A549 (cell line): ENCODE results near the gene DYNC1I1. TPM values are rescaled to one million over a fixed set of nuclear protein-coding genes. Genes with fewer than 3 reads are reported as not detected.
A peak's percentile ranks its signal among the peaks of the same experiment; 100 is the strongest.

Source experiments
- ATAC-seq, 2 experiments: fragments of 200-7000 bp in 1 of 2; fragments of >200 bp in 1 of 2; cut with Nextera tagmentation in 1 of 2; cut with Tn5 transposase in 1 of 2; 3 replicates each; pipeline versions ENCODE4 v1.8.0 to v1.9.1; 2018 to 2020; ENCODE audit warnings: mild to moderate bottlenecking in 1 of 2, moderate library complexity in 1 of 2
- CTCF ChIA-PET: fragments of 300-600 bp; sonication (Branson Sonifier 250); formaldehyde crosslinking; extraction: SDS; loops from one replicate; lab custom pipeline; 2021; ENCODE audit warnings: antibody characterized with exemption, inconsistent platforms; lab: Yijun Ruan, JAX
- POLR2A ChIA-PET: fragments of 350-600 bp; formaldehyde crosslinking; extraction: SDS; loops from one replicate; lab custom pipeline; 2021; ENCODE audit warnings: antibody characterized with exemption, inconsistent platforms; lab: Yijun Ruan, JAX
- DNase-seq, 2 experiments: peaks; one replicate each; pipeline versions ENCODE4 v3.0.0 to v3.0.0-alpha.2; 2011 to 2016; ENCODE audit warnings: low read depth in 1 of 2, low spot score in 1 of 2
- FAIRE-seq: peaks from 2 replicates; lab custom pipeline; 2011; peaks lifted over from hg19 to GRCh38; lab: Jason Lieb, UNC
- H3K27ac ChIP-seq, 2 experiments: fragments of >200 bp; sonication (Bioruptor Twin); formaldehyde crosslinking; 3 replicates each; pipeline ENCODE4 v1.5.1; 2016 to 2017
- H3K4me1 ChIP-seq: fragments of >200 bp; sonication (Bioruptor Twin); formaldehyde crosslinking; 3 replicates; pipeline ENCODE4 v1.6.1; 2016
- H3K4me2 ChIP-seq: fragments of >200 bp; sonication (Bioruptor Twin); formaldehyde crosslinking; 3 replicates; pipeline ENCODE4 v1.6.1; 2016
- H3K4me3 ChIP-seq: fragments of >200 bp; sonication (Bioruptor Twin); formaldehyde crosslinking; 3 replicates; pipeline ENCODE4 v1.5.1; 2016
- H3K9me3 ChIP-seq: fragments of >200 bp; sonication (Bioruptor Twin); formaldehyde crosslinking; 3 replicates; pipeline ENCODE4 v1.6.1; 2016
- FOSL2 ChIP-seq, 2 experiments: fragments of 450-650 bp in 1 of 2; fragments of >200 bp in 1 of 2; sonication (Bioruptor Twin) in 1 of 2; formaldehyde crosslinking; IDR thresholded peaks; 2 replicates each; pipeline versions ENCODE4 v1.5.0 to v1.6.1; 2016 to 2020; ENCODE audit warnings: mild to moderate bottlenecking in 1 of 2, moderate library complexity in 1 of 2
- JUN ChIP-seq, 2 experiments: fragments of >200 bp; sonication (Bioruptor Twin); formaldehyde crosslinking; IDR thresholded peaks; 2 replicates in 1 of 2; 3 replicates in 1 of 2; pipeline ENCODE4 v1.6.1; 2016 to 2017
- MAFK ChIP-seq: fragments of 450-650 bp; IDR thresholded peaks from 2 replicates; pipeline ENCODE4 v1.6.1; 2014; ENCODE audit not compliant: partially characterized antibody
- NR3C1 ChIP-seq: fragments of >200 bp; sonication (Bioruptor Twin); formaldehyde crosslinking; IDR thresholded peaks from 3 replicates; pipeline ENCODE4 v1.6.1; 2017
- RCOR1 ChIP-seq: fragments of 150-350 bp; IDR thresholded peaks from 2 replicates; pipeline ENCODE4 v1.6.1; 2014; ENCODE audit warnings: antibody characterized with exemption, low read length, low read depth
- RFX5 ChIP-seq: fragments of 450-650 bp; IDR thresholded peaks from 2 replicates; pipeline ENCODE4 v1.7.1; 2014; ENCODE audit warnings: antibody characterized with exemption, mild to moderate bottlenecking, moderate library complexity
- SMC3 ChIP-seq: fragments of >200 bp; sonication (Bioruptor Twin); formaldehyde crosslinking; IDR thresholded peaks from 3 replicates; pipeline ENCODE4 v1.6.1; 2018; ENCODE audit warnings: inconsistent platforms
- SREBF2 ChIP-seq: fragments of 450-650 bp; IDR thresholded peaks from 2 replicates; pipeline ENCODE4 v1.6.1; 2014; ENCODE audit warnings: mild to moderate bottlenecking, moderate library complexity
- ZFP36 ChIP-seq: fragments of 450-650 bp; IDR thresholded peaks from 2 replicates; pipeline ENCODE4 v1.6.1; 2014; ENCODE audit warnings: borderline replicate concordance; ENCODE audit not compliant: partially characterized antibody
- WGBS: methylation state at CpG from one replicate; pipeline ENCODE4 v1.1.6; 2017; ENCODE audit errors: missing lambda C conversion rate; 5-methylcytosine and 5-hydroxymethylcytosine counted together
- polyA plus RNA-seq, 4 experiments: library from polyadenylated mRNA; depleted of rRNA in 3 of 4; stranded (reverse); fragments of >200 nt; fragmentation: RNase III in 1 of 4; extraction: RNeasy Plus Mini Kit Qiagen cat#74134 plus additional on column Dnase treatment in 1 of 4; gene quantifications; 2 replicates in 3 of 4; 3 replicates in 1 of 4; pipeline ENCODE4 v1.2.3, GENCODE V29; 2011 to 2017
- TF ChIP-seq, protein P1 (sequence below): fragments of 250-450 bp; sonication (Bioruptor Pico); IDR thresholded peaks from 2 replicates; pipeline ENCODE4 v1.5.0; 2021; ENCODE audit warnings: mild to moderate bottlenecking, moderate library complexity, borderline replicate concordance
- TF ChIP-seq, protein P2 (sequence below): fragments of 250-450 bp; sonication (Bioruptor Pico); IDR thresholded peaks from 2 replicates; pipeline ENCODE4 v1.5.0; 2020; ENCODE audit warnings: low read depth, mild to moderate bottlenecking, moderate library complexity
- TF ChIP-seq, protein P3 (sequence below): fragments of >200 bp; sonication (Bioruptor Twin); formaldehyde crosslinking; IDR thresholded peaks from 3 replicates; pipeline ENCODE4 v1.5.1; 2016
- TF ChIP-seq, protein P4 (sequence below): fragments of >200 bp; sonication (Bioruptor Twin); formaldehyde crosslinking; IDR thresholded peaks from 3 replicates; pipeline ENCODE4 v1.6.1; 2016

DYNC1I1 gene
- polyA plus RNA-seq, 2 of the 4 experiments (the other 2 are of a cell fraction): 0.04 TPM; not detected in 1

DNA sequence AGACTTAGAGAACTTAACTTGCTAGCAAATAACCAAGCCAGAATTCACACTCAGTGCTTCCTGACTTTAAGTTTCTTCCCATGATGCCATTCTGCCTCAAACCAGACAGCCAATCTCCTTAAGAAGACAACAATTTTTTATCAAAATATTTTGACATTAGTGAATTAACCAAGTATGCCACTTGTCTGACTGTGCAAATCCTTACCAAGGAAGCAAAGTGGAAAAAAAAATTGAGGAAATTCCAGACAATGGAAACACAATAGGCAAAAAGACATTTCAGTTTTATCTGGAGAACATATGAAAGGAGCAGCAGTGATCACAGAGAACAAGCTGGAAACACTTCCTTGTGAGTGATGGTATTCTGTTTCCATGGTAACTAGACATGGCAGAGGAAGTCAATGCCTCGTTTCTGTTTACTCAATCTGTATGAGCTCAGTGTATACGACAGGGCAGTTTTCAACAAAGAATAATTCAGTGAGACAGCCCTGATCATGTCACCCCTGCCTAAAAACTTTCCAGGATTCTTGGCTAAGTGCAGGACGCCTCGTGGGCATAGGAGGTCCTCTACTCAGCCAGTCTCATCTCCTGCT lies 114.2 kb downstream of the DYNC1I1 start (continued):
- TF ChIP-seq, protein P1, sequence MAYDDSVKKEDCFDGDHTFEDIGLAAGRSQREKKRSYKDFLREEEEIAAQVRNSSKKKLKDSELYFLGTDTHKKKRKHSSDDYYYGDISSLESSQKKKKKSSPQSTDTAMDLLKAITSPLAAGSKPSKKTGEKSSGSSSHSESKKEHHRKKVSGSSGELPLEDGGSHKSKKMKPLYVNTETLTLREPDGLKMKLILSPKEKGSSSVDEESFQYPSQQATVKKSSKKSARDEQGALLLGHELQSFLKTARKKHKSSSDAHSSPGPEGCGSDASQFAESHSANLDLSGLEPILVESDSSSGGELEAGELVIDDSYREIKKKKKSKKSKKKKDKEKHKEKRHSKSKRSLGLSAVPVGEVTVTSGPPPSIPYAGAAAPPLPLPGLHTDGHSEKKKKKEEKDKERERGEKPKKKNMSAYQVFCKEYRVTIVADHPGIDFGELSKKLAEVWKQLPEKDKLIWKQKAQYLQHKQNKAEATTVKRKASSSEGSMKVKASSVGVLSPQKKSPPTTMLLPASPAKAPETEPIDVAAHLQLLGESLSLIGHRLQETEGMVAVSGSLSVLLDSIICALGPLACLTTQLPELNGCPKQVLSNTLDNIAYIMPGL (CRISPR knock-in tag): no peak
- TF ChIP-seq, protein P2, sequence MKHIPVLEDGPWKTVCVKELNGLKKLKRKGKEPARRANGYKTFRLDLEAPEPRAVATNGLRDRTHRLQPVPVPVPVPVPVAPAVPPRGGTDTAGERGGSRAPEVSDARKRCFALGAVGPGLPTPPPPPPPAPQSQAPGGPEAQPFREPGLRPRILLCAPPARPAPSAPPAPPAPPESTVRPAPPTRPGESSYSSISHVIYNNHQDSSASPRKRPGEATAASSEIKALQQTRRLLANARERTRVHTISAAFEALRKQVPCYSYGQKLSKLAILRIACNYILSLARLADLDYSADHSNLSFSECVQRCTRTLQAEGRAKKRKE: no peak
- no peak for TF ChIP-seq SMC3
- TF ChIP-seq, all 56 proteins: peak for 0

DNA sequence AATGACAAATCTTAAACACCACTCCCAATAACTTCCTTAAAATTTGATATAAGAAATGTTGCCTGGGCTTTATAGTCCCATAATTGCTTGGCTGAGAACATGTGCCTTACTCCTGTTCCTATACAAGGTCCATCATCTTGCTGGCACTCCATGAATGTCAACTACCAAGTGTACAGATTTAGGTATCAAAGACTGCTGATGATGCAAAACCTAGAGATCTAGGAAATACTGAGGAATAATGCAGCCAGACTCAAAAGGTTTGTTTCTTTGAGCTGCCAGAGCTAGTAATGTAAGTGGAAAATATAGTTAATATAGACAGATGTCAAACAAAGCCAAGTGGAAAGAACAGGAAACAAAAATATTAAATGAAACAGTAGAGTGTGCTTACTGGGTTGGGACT lies 121.1 kb downstream of the DYNC1I1 start:
- no peaks in the 10 kb centered on the region for H3K9me3 ChIP-seq
- H3K27ac ChIP-seq: no peak overlapping the region
- FAIRE-seq (no peak), DNase-seq (no peak), ATAC-seq (no peak)
- TF ChIP-seq, protein P2: no peak
- peak; percentile 79 for TF ChIP-seq MAFK
- POLR2A ChIA-PET: no interaction called here
- H3K4me3 ChIP-seq: no peak overlapping the region
- CTCF ChIA-PET: no interaction called here
- H3K4me1 ChIP-seq: no peaks in the 10 kb centered on the region
- no peak overlapping the region for H3K4me2 ChIP-seq

DNA sequence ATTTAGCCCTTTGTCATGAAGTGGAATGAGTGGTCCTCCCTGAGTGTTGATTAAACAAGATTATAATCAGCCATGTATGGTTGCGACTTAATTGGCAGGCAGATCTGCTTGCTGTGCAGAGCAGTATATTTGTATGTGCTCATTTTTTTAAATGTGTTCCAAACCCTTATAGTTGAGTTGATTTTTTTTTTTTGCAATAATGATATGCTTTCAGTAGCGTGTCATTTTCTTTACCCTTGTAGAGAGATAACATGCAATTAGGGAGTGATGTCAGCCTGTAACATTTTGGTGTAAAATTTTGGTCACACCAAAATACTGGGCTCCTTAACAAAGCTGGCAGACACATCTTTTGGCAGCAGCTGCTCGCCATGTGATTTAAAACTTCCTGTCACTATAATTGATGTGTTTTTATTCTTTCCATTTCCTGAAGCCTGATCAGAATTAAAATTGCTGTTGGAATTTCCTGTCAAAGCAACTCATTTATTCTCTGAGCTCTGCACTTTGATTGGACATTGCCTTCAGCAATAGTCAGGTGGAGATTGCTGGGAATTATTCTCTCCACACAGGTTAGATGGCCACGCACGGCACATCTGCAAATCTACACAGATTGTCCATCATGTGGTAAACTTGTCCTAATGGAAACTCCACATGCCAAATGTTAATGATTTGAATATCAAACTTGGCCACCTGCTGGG lies 125.3 kb downstream of the DYNC1I1 start:
- ATAC-seq: no peak
- Histone ChIP-seq H3K4me3 (no peak overlapping the region), H3K27ac (no peak overlapping the region)
- 43% methylated on average over 5 of the region's 5 CpGs for WGBS
- CTCF ChIA-PET: no interaction called here
- TF ChIP-seq, protein P3, sequence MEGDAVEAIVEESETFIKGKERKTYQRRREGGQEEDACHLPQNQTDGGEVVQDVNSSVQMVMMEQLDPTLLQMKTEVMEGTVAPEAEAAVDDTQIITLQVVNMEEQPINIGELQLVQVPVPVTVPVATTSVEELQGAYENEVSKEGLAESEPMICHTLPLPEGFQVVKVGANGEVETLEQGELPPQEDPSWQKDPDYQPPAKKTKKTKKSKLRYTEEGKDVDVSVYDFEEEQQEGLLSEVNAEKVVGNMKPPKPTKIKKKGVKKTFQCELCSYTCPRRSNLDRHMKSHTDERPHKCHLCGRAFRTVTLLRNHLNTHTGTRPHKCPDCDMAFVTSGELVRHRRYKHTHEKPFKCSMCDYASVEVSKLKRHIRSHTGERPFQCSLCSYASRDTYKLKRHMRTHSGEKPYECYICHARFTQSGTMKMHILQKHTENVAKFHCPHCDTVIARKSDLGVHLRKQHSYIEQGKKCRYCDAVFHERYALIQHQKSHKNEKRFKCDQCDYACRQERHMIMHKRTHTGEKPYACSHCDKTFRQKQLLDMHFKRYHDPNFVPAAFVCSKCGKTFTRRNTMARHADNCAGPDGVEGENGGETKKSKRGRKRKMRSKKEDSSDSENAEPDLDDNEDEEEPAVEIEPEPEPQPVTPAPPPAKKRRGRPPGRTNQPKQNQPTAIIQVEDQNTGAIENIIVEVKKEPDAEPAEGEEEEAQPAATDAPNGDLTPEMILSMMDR: no peak
- TF ChIP-seq RFX5 (no peak), ZFP36 (no peak), SREBF2 (no peak)
- TF ChIP-seq, all 56 proteins: peak for 0
- H3K4me2 ChIP-seq: no peak overlapping the region
- FAIRE-seq: no peak
- no peak for DNase-seq
- no peaks in the 10 kb centered on the region for H3K9me3 ChIP-seq
- no peaks in the 10 kb centered on the region for H3K4me1 ChIP-seq
- POLR2A ChIA-PET: no interaction called here

DNA sequence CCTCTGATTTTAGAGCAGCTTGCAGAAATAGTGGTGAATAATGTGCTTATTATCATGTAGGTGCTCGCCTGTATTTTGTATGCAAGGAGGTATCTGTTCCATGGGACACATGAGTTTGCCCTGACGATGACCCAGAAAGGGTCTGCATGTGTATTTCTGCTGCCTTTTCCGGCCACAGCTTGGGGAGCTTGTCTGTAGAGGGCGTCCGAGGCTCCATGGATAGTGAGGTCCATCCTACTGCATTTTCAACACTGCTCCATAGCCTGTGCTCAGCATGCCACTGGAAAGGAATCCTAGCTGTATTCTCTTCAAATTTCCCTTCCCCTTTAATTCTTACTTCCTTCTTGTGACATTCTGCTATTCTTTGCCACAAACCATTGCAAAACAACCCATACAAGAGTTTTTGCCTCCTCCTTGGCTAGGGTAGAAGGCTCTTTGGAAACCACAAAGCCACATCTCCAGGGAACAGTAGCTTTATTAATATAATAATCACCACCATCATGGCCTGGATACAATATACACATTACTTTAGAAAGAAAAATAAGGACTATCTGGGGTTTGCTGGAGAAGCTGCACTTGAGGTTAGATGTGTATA lies 127.7 kb downstream of the DYNC1I1 start:
- ATAC-seq (peak; percentile 47 to 67; a peak in 4 of 6 replicates), DNase-seq (peak in 1 of 2 experiments; percentile 14), FAIRE-seq (no peak)
- Histone ChIP-seq H3K9me3 (no peaks in the 10 kb centered on the region), H3K4me2 (no peak overlapping the region), H3K27ac (no peak overlapping the region), H3K4me3 (no peak overlapping the region), H3K4me1 (no peaks in the 10 kb centered on the region)
- POLR2A ChIA-PET: no interaction called here
- WGBS: 1% methylated on average over 5 of the region's 5 CpGs
- TF ChIP-seq FOSL2 (IDR thresholded peaks at IDR 0.05) (no peak), FOSL2 (CRISPR knock-in tag; IDR thresholded peaks at IDR 0.05) (no peak), JUN (IDR thresholded peaks at IDR 0.05) (no peak), RFX5 (no peak), NR3C1 (no peak), RCOR1 (no peak)
- TF ChIP-seq, protein P4, sequence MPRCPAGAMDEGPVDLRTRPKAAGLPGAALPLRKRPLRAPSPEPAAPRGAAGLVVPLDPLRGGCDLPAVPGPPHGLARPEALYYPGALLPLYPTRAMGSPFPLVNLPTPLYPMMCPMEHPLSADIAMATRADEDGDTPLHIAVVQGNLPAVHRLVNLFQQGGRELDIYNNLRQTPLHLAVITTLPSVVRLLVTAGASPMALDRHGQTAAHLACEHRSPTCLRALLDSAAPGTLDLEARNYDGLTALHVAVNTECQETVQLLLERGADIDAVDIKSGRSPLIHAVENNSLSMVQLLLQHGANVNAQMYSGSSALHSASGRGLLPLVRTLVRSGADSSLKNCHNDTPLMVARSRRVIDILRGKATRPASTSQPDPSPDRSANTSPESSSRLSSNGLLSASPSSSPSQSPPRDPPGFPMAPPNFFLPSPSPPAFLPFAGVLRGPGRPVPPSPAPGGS: no peak
- CTCF ChIA-PET: interaction anchor here (2.9 kb wide), 1 partner anchor 16 kb away, joined by 14 read pairs; no protein-coding TSS in a partner anchor
